CD4-positive, CD25-positive, alpha-beta regulatory T cell (primary cell): ENCODE measurements around the gene MRGPRX2. TPM values are rescaled to one million over a fixed set of nuclear protein-coding genes. Genes with fewer than 3 reads are reported as not detected.

ENCODE experiments used
- ATAC-seq, 2 donors: fragments of 150-1000 bp; cut with Tn5 transposase; one replicate each; pipeline ENCODE4 v1.10.0; 2021; ENCODE audit warnings: low read depth in 2 of 2, moderate number of reproducible peaks in 2 of 2, moderate library complexity in 1 of 2
- DNase-seq, 3 donors: peaks; one replicate each; pipeline versions ENCODE4 v3.0.0 to v3.0.0-alpha.2; 2012 to 2022; ENCODE audit warnings: mixed read lengths in 1 of 3
- H3K27ac ChIP-seq: one replicate; pipeline ENCODE4 v1.7.0; 2013; ENCODE audit warnings: mild to moderate bottlenecking, low read length; ENCODE audit not compliant: insufficient read depth, poor library complexity, severe bottlenecking
- H3K27me3 ChIP-seq: one replicate; pipeline ENCODE4 v1.7.0; 2013; ENCODE audit warnings: low read length; ENCODE audit not compliant: control insufficient read depth, insufficient read depth
- H3K36me3 ChIP-seq: one replicate; pipeline ENCODE4 v1.7.0; 2013; ENCODE audit warnings: mild to moderate bottlenecking, low read length, moderate library complexity; ENCODE audit not compliant: control insufficient read depth, insufficient read depth
- H3K4me1 ChIP-seq: 2 replicates; pipeline ENCODE4 v1.7.0; 2013; ENCODE audit warnings: mild to moderate bottlenecking, low read length; ENCODE audit not compliant: insufficient read depth, control insufficient read depth, poor library complexity, severe bottlenecking
- H3K4me3 ChIP-seq: one replicate; pipeline ENCODE4 v1.7.0; 2013; ENCODE audit warnings: low read depth, mild to moderate bottlenecking, low read length, moderate library complexity
- H3K9me3 ChIP-seq, 2 experiments: 1 replicate in 1 of 2; 2 replicates in 1 of 2; pipeline ENCODE4 v1.7.0; 2013; ENCODE audit warnings: low read length in 2 of 2, mild to moderate bottlenecking in 1 of 2, moderate library complexity in 1 of 2; ENCODE audit not compliant: control insufficient read depth in 2 of 2
- H3K27ac Mint-ChIP-seq, 3 donors: one replicate each; pipeline ENCODE4 v1.8.0; 2020 to 2022; ENCODE audit warnings: mild to moderate bottlenecking in 3 of 3, mixed read lengths in 3 of 3, moderate library complexity in 2 of 3
- H3K27me3 Mint-ChIP-seq: one replicate; pipeline ENCODE4 v1.8.0; 2022; ENCODE audit warnings: mild to moderate bottlenecking, mixed read lengths
- H3K36me3 Mint-ChIP-seq: one replicate; pipeline ENCODE4 v1.8.0; 2020; ENCODE audit warnings: mixed read lengths
- H3K4me1 Mint-ChIP-seq, 4 donors: one replicate each; pipeline ENCODE4 v1.8.0; 2020 to 2022; ENCODE audit warnings: mixed read lengths in 4 of 4, mild to moderate bottlenecking in 1 of 4
- H3K4me3 Mint-ChIP-seq, 4 donors: one replicate each; pipeline ENCODE4 v1.8.0; 2020 to 2022; ENCODE audit warnings: mild to moderate bottlenecking in 4 of 4, mixed read lengths in 4 of 4, moderate library complexity in 3 of 4
- H3K9me3 Mint-ChIP-seq, 7 donors: one replicate each; pipeline ENCODE4 v1.8.0; 2020 to 2022; ENCODE audit warnings: mixed read lengths in 7 of 7, mild to moderate bottlenecking in 3 of 7, moderate library complexity in 2 of 7
- polyA plus RNA-seq, 4 donors: library from polyadenylated mRNA; unstranded; fragments of 300-500 nt; fragmentation: Illumina TruSeq; gene quantifications; one replicate each; pipeline ENCODE4 v1.2.3, GENCODE V29; 2021
- total RNA-seq: library from RNA; stranded (reverse); gene quantifications from one replicate; pipeline ENCODE4 v1.2.3, GENCODE V29; 2022

Gene MRGPRX2
- total and polyA plus RNA-seq, 5 donors from 2014 or later: not detected

GRCh38 chr11:19084661-19085315, 24.3 kb upstream of the MRGPRX2 start:
- Mint-ChIP-seq H3K27me3 (peaks cover 10% of the 10 kb centered on the region), H3K4me1 (no peaks in the 10 kb centered on the region), H3K36me3 (no peaks in the 10 kb centered on the region), H3K4me3 (no peak overlapping the region), H3K9me3 (peaks cover 0 to 3% (median 0%) of the 10 kb centered on the region in 7 donors), H3K27ac (no peak overlapping the region)
- peaks cover 2% of the 10 kb centered on the region for H3K27me3 ChIP-seq
- H3K27ac ChIP-seq: no peak overlapping the region
- H3K4me3 ChIP-seq: no peak overlapping the region
- DNase-seq (no peak), ATAC-seq (no peak)
- H3K4me1 ChIP-seq: no peaks in the 10 kb centered on the region
- H3K9me3 ChIP-seq: no peaks in the 10 kb centered on the region
- H3K36me3 ChIP-seq: no peaks in the 10 kb centered on the region

GRCh38 chr11:19083166-19083565, 22.6 kb upstream of the MRGPRX2 start:
- H3K27me3 ChIP-seq: peaks cover 2% of the 10 kb centered on the region
- no peak overlapping the region for H3K27ac ChIP-seq
- Mint-ChIP-seq H3K4me3 (no peak overlapping the region), H3K27ac (no peak overlapping the region), H3K36me3 (no peaks in the 10 kb centered on the region), H3K4me1 (no peaks in the 10 kb centered on the region), H3K27me3 (peaks cover 14% of the 10 kb centered on the region), H3K9me3 (peaks cover 0 to 3% (median 0%) of the 10 kb centered on the region in 7 donors)
- H3K9me3 ChIP-seq: no peaks in the 10 kb centered on the region
- no peaks in the 10 kb centered on the region for H3K36me3 ChIP-seq
- DNase-seq: no peak
- H3K4me1 ChIP-seq: no peaks in the 10 kb centered on the region
- H3K4me3 ChIP-seq: no peak overlapping the region
- ATAC-seq: no peak

- Mint-ChIP-seq H3K27ac (no peak overlapping the region), H3K4me1 (peaks cover 0 to 4% (median 0%) of the 10 kb centered on the region in 4 donors), H3K36me3 (no peaks in the 10 kb centered on the region), H3K27me3 (peaks cover 29% of the 10 kb centered on the region), H3K4me3 (no peak overlapping the region), H3K9me3 (peaks cover 0 to 2% (median 0%) of the 10 kb centered on the region in 7 donors)
- no peak for ATAC-seq
- no peaks in the 10 kb centered on the region for H3K36me3 ChIP-seq
- H3K4me1 ChIP-seq: no peaks in the 10 kb centered on the region
- H3K4me3 ChIP-seq: no peak overlapping the region
- no peak for DNase-seq
- no peak overlapping the region for H3K27ac ChIP-seq
- no peaks in the 10 kb centered on the region for H3K9me3 ChIP-seq
- H3K27me3 ChIP-seq: peaks cover 6% of the 10 kb centered on the region
These were observed 20.1 kb upstream of the MRGPRX2 start for GRCh38 chr11:19080579-19080993.

- no peaks in the 10 kb centered on the region for H3K36me3 Mint-ChIP-seq
- peaks cover 29% of the 10 kb centered on the region for H3K27me3 Mint-ChIP-seq
- Histone ChIP-seq H3K27ac (no peak overlapping the region), H3K27me3 (peaks cover 7% of the 10 kb centered on the region), H3K4me1 (no peaks in the 10 kb centered on the region), H3K4me3 (no peak overlapping the region), H3K9me3 (no peaks in the 10 kb centered on the region), H3K36me3 (no peaks in the 10 kb centered on the region)
- H3K27ac Mint-ChIP-seq: no peak overlapping the region
- peaks cover 0 to 2% (median 0%) of the 10 kb centered on the region in 7 donors for H3K9me3 Mint-ChIP-seq
- ATAC-seq: no peak
- H3K4me3 Mint-ChIP-seq: no peak overlapping the region
- DNase-seq: no peak
- H3K4me1 Mint-ChIP-seq: peaks cover 0 to 4% (median 0%) of the 10 kb centered on the region in 4 donors
These were observed 19.3 kb upstream of the MRGPRX2 start for GRCh38 chr11:19079643-19080440.

GRCh38 chr11:19077965-19078364, 17.4 kb upstream of the MRGPRX2 start:
- Mint-ChIP-seq H3K4me1 (peaks cover 0 to 4% (median 0%) of the 10 kb centered on the region in 4 donors), H3K36me3 (no peaks in the 10 kb centered on the region), H3K27ac (no peak overlapping the region), H3K9me3 (no peaks in the 10 kb centered on the region), H3K4me3 (no peak overlapping the region), H3K27me3 (peaks cover 23% of the 10 kb centered on the region)
- no peak for ATAC-seq
- Histone ChIP-seq H3K4me1 (no peaks in the 10 kb centered on the region), H3K36me3 (no peaks in the 10 kb centered on the region), H3K27ac (no peak overlapping the region), H3K27me3 (peaks cover 7% of the 10 kb centered on the region), H3K9me3 (no peaks in the 10 kb centered on the region), H3K4me3 (no peak overlapping the region)
- no peak for DNase-seq

GRCh38 chr11:19076744-19077589, 16.4 kb upstream of the MRGPRX2 start:
- no peak overlapping the region for H3K4me3 Mint-ChIP-seq
- peak; percentile 11 to 45 (median 34) for DNase-seq
- H3K4me1 Mint-ChIP-seq: peaks cover 0 to 4% (median 0%) of the 10 kb centered on the region in 4 donors
- H3K4me1 ChIP-seq: no peaks in the 10 kb centered on the region
- H3K36me3 ChIP-seq: no peaks in the 10 kb centered on the region
- no peak overlapping the region for H3K27ac ChIP-seq
- H3K9me3 Mint-ChIP-seq: no peaks in the 10 kb centered on the region
- H3K4me3 ChIP-seq: no peak overlapping the region
- peak; percentile 62 to 67 for ATAC-seq
- peaks cover 7% of the 10 kb centered on the region for H3K27me3 ChIP-seq
- no peak overlapping the region for H3K27ac Mint-ChIP-seq
- peaks cover 23% of the 10 kb centered on the region for H3K27me3 Mint-ChIP-seq
- no peaks in the 10 kb centered on the region for H3K36me3 Mint-ChIP-seq
- H3K9me3 ChIP-seq: no peaks in the 10 kb centered on the region

- no peak for ATAC-seq
- H3K9me3 Mint-ChIP-seq: no peaks in the 10 kb centered on the region
- no peak overlapping the region for H3K4me3 Mint-ChIP-seq
These were observed 15.1 kb upstream of the MRGPRX2 start for GRCh38 chr11:19075636-19076035.

More at GRCh38 chr11:19075636-19076035, 15.1 kb upstream of the MRGPRX2 start:
- Histone ChIP-seq H3K36me3 (no peaks in the 10 kb centered on the region), H3K4me1 (no peaks in the 10 kb centered on the region), H3K27me3 (peaks cover 7% of the 10 kb centered on the region), H3K4me3 (no peak overlapping the region), H3K27ac (no peak overlapping the region), H3K9me3 (no peaks in the 10 kb centered on the region)
- Mint-ChIP-seq H3K27ac (no peak overlapping the region), H3K36me3 (no peaks in the 10 kb centered on the region), H3K27me3 (peaks cover 27% of the 10 kb centered on the region), H3K4me1 (peaks cover 0 to 6% (median 4%) of the 10 kb centered on the region in 4 donors)
- DNase-seq: no peak
